H1 (cell line): ENCODE measurements around the gene DCBLD1. TPM values are rescaled to one million over a fixed set of nuclear protein-coding genes. Genes with fewer than 3 reads are reported as not detected.

ENCODE experiments used
- CBX5 ChIP-seq: fragments of 300-800, 300-1000 bp; sonication (generic); IDR thresholded peaks from 2 replicates; pipeline ENCODE4 v1.7.1; 2016; ENCODE audit warnings: antibody characterized with exemption, low read length, low read depth
- CTCF ChIP-seq, 3 experiments: IDR thresholded peaks; 1 replicate in 2 of 3; 2 replicates in 1 of 3; pipeline versions ENCODE4 v1.5.1 to v1.6.1; 2011; ENCODE audit warnings: low read length in 3 of 3, mild to moderate bottlenecking in 3 of 3, inconsistent platforms in 2 of 3, low read depth in 1 of 3, moderate library complexity in 1 of 3; ENCODE audit not compliant: insufficient read depth in 1 of 3; ENCODE audit errors: control extremely low read depth in 1 of 3
- E2F6 ChIP-seq: IDR thresholded peaks from 2 replicates; pipeline ENCODE4 v1.6.1; 2012; ENCODE audit warnings: inconsistent platforms
- EZH2 ChIP-seq: fragments of 200-600 bp; sonication (generic); IDR thresholded peaks from 2 replicates; pipeline ENCODE4 v1.7.1; 2012; ENCODE audit warnings: low read depth, mild to moderate bottlenecking, moderate library complexity, low read length, inconsistent platforms; ENCODE audit not compliant: severe bottlenecking
- MAFK ChIP-seq: IDR thresholded peaks from 2 replicates; pipeline ENCODE4 v1.6.1; 2012; ENCODE audit warnings: low read depth, mild to moderate bottlenecking, improper control_type of control experiment, low read length
- MAX ChIP-seq: IDR thresholded peaks from 2 replicates; pipeline ENCODE4 v1.6.1; 2012; ENCODE audit warnings: inconsistent platforms
- POLR2AphosphoS5 ChIP-seq: IDR thresholded peaks from 2 replicates; pipeline ENCODE4 v1.6.1; 2011; ENCODE audit warnings: low read depth, low read length
- RXRA ChIP-seq: IDR thresholded peaks from 2 replicates; pipeline ENCODE4 v1.6.1; 2011; ENCODE audit warnings: low read depth, mild to moderate bottlenecking, low read length, moderate library complexity; ENCODE audit not compliant: insufficient read depth
- SIRT6 ChIP-seq: IDR thresholded peaks from one replicate; pipeline ENCODE4 v1.7.1; 2012; ENCODE audit warnings: low read length, inconsistent platforms
- SIX5 ChIP-seq: IDR thresholded peaks from 2 replicates; pipeline ENCODE4 v1.6.1; 2011; ENCODE audit warnings: mild to moderate bottlenecking, low read depth, low read length
- SP4 ChIP-seq: IDR thresholded peaks from 2 replicates; pipeline ENCODE4 v1.6.1; 2012; ENCODE audit warnings: low read length, inconsistent platforms
- SRF ChIP-seq: IDR thresholded peaks from 2 replicates; pipeline ENCODE4 v1.6.1; 2011; ENCODE audit warnings: mild to moderate bottlenecking, low read depth, low read length, moderate library complexity
- TAF1 ChIP-seq: IDR thresholded peaks from 2 replicates; pipeline ENCODE4 v1.6.1; 2011; ENCODE audit warnings: mild to moderate bottlenecking, low read depth, low read length
- polyA plus RNA-seq, 7 experiments: library from polyadenylated mRNA; depleted of rRNA in 3 of 7; stranded (reverse) in 5 of 7; unstranded in 2 of 7; fragments of >200 nt in 5 of 7; fragments of 200-250 nt in 2 of 7; gene quantifications; 1 replicate in 5 of 7; 2 replicates in 1 of 7; 4 replicates in 1 of 7; pipeline versions ENCODE4 v1.2.1 to v1.2.3, GENCODE V29; 2011 to 2013; ENCODE audit warnings: missing spikeins in 2 of 7, mixed read lengths in 2 of 7
- total RNA-seq: library from RNA; stranded (reverse); fragmentation: NEBNext Ultra II Directional; extraction: Animal tissue kit (Norgen Biotek cat#: 25700); gene quantifications from 2 replicates; pipeline ENCODE4 v1.2.1, GENCODE V29; 2021
- TF ChIP-seq, protein P1 (sequence below): IDR thresholded peaks from 2 replicates; pipeline ENCODE4 v1.6.1; 2011; ENCODE audit warnings: low read depth, mild to moderate bottlenecking, low read length; ENCODE audit not compliant: insufficient read depth

Gene DCBLD1
- total and polyA plus RNA-seq, 2 of the 8 experiments (the other 6 are each of a cell fraction or from before 2014, with no cell fraction given): 3.9 to 11.2 TPM

- TF ChIP-seq TAF1 (no peak), SRF (no peak), EZH2 (peak; percentile 61), RXRA (no peak), SIRT6 (no peak), CTCF (IDR thresholded peaks at IDR 0.05; ENCODE audit: control extremely low read depth in 1 of 3, insufficient read depth in 1 of 3, low read depth in 1 of 3, low read length in 3 of 3) (no peak), E2F6 (peak; percentile 54; the same call in 1 of the 2 replicates), MAFK (no peak), SP4 (no peak), MAX (peak; percentile 83), SIX5 (no peak), POLR2AphosphoS5 (no peak), CBX5 (no peak)
- TF ChIP-seq, protein P1, sequence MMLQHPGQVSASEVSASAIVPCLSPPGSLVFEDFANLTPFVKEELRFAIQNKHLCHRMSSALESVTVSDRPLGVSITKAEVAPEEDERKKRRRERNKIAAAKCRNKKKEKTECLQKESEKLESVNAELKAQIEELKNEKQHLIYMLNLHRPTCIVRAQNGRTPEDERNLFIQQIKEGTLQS: no peak
- TF ChIP-seq, all 59 proteins: peak for 3
Measured at GRCh38 chr6:117481278-117481925, 1.1 kb upstream of the DCBLD1 start (continued).
